GM12878 (cell line): ENCODE results near the gene AMPD3. TPM values are rescaled to one million over a fixed set of nuclear protein-coding genes. Genes with fewer than 3 reads are reported as not detected.

Source experiments
- ATAC-seq: fragments of 200-7000 bp; cut with Tn5 transposase; 3 replicates; pipeline ENCODE4 v1.9.1; 2020; ENCODE audit warnings: mild to moderate bottlenecking, moderate library complexity
- BruUV-seq: library from RNA; stranded (reverse); fragments of 400-500 nt; replicated peaks from 2 replicates; lab custom pipeline; 2021; lab: Mats Ljungman, UMichigan
- CTCF ChIA-PET: fragments of 300-600 bp; sonication (Branson Sonifier 250); formaldehyde crosslinking; extraction: SDS; loops from one replicate; lab custom pipeline; 2021; ENCODE audit warnings: inconsistent platforms; lab: Yijun Ruan, JAX
- POLR2A ChIA-PET: fragments of 350-600 bp; formaldehyde crosslinking; extraction: SDS; loops from one replicate; lab custom pipeline; 2021; ENCODE audit warnings: inconsistent platforms; lab: Charles Lee
- RAD21 ChIA-PET: fragments of 300-600 bp; sonication (Branson Sonifier 250); formaldehyde crosslinking; loops from one replicate; lab custom pipeline; 2023; ENCODE audit warnings: antibody characterized with exemption; ENCODE audit not compliant: unreplicated experiment; lab: Charles Lee
- SMC1A ChIA-PET: fragments of 300-600 bp; sonication (Branson Sonifier 250); formaldehyde crosslinking; loops from one replicate; lab custom pipeline; 2023; ENCODE audit not compliant: unreplicated experiment, uncharacterized antibody; lab: Charles Lee
- DNase-seq: peaks from one replicate; pipeline ENCODE4 v3.0.0-alpha.2; 2011; ENCODE audit warnings: low read depth, low spot score
- FAIRE-seq: peaks from 3 replicates; lab custom pipeline; 2011; peaks lifted over from hg19 to GRCh38; lab: Jason Lieb, UNC
- H2AFZ ChIP-seq: 2 replicates; pipeline ENCODE4 v1.6.0; 2011; ENCODE audit warnings: low read depth, low read length, control low read depth; ENCODE audit not compliant: control insufficient read depth
- H3K27ac ChIP-seq: 2 replicates; pipeline ENCODE4 v1.5.1; 2011; ENCODE audit warnings: control low read depth; ENCODE audit not compliant: control insufficient read depth, insufficient read depth
- H3K27me3 ChIP-seq, 2 experiments: replicated peaks in 1 of 2; 2 replicates each; pipeline versions ENCODE4 v1.6.0 to v1.6.1; 2011; ENCODE audit warnings: low read length in 1 of 2; ENCODE audit not compliant: control insufficient read depth in 2 of 2, insufficient read depth in 2 of 2
- H3K36me3 ChIP-seq, 2 experiments: 2 replicates each; pipeline ENCODE4 v1.5.1; 2011; ENCODE audit warnings: low read length in 1 of 2; ENCODE audit not compliant: control insufficient read depth in 2 of 2, insufficient read depth in 2 of 2
- H3K4me1 ChIP-seq: 2 replicates; pipeline ENCODE4 v1.6.1; 2011; ENCODE audit warnings: mild to moderate bottlenecking, low read length, moderate library complexity, mixed read lengths; ENCODE audit not compliant: control insufficient read depth, insufficient read depth
- H3K4me2 ChIP-seq: 2 replicates; pipeline ENCODE4 v1.6.0; 2011; ENCODE audit warnings: control low read depth; ENCODE audit not compliant: control insufficient read depth, insufficient read depth
- H3K4me3 ChIP-seq: fragments of 200-600 bp; sonication (generic); 2 replicates; pipeline ENCODE4 v1.5.1; 2016
- H3K79me2 ChIP-seq: 2 replicates; pipeline ENCODE4 v1.6.0; 2011; ENCODE audit warnings: low read length; ENCODE audit not compliant: control insufficient read depth, insufficient read depth
- H3K9ac ChIP-seq: 2 replicates; pipeline ENCODE4 v1.8.0; 2011; ENCODE audit warnings: low read length, control low read depth, mixed read lengths; ENCODE audit not compliant: control insufficient read depth, insufficient read depth
- H3K9me3 ChIP-seq: replicated peaks from 3 replicates; pipeline ENCODE4 v1.5.1; 2011; ENCODE audit warnings: mild to moderate bottlenecking, low read length; ENCODE audit not compliant: control insufficient read depth, insufficient read depth
- H4K20me1 ChIP-seq: 2 replicates; pipeline ENCODE4 v1.6.0; 2011; ENCODE audit not compliant: control insufficient read depth, insufficient read depth
- BACH1 ChIP-seq: fragments of 450-650 bp; IDR thresholded peaks from 2 replicates; pipeline ENCODE4 v1.6.1; 2017; ENCODE audit warnings: mild to moderate bottlenecking, borderline replicate concordance
- CBX5 ChIP-seq: sonication (generic); IDR thresholded peaks from 2 replicates; pipeline ENCODE4 v1.6.1; 2016; ENCODE audit warnings: low read depth, moderate library complexity, mild to moderate bottlenecking, inconsistent platforms
- EGR1 ChIP-seq, 2 experiments: IDR thresholded peaks; 1 replicate in 1 of 2; 2 replicates in 1 of 2; pipeline ENCODE4 v1.6.1; 2011 to 2012; ENCODE audit warnings: low read depth in 2 of 2, low read length in 2 of 2, borderline replicate concordance in 1 of 2, mild to moderate bottlenecking in 1 of 2, moderate library complexity in 1 of 2
- ETV6 ChIP-seq, 2 experiments: fragments of 450-650 bp in 1 of 2; IDR thresholded peaks in 1 of 2; conservative IDR thresholded peaks in 1 of 2; 2 replicates each; pipeline ENCODE4 v1.6.1; 2014; ENCODE audit warnings: antibody characterized with exemption in 1 of 2, borderline replicate concordance in 1 of 2, low read depth in 1 of 2, mild to moderate bottlenecking in 1 of 2, moderate library complexity in 1 of 2
- FOXM1 ChIP-seq: IDR thresholded peaks from 2 replicates; pipeline ENCODE4 v1.6.1; 2012; ENCODE audit warnings: low read depth, mild to moderate bottlenecking, inconsistent platforms, low read length, moderate library complexity
- IKZF1 ChIP-seq: fragments of 450-650 bp; conservative IDR thresholded peaks from 2 replicates; pipeline ENCODE4 v1.6.1; 2017; ENCODE audit warnings: antibody characterized with exemption, mild to moderate bottlenecking
- NBN ChIP-seq: fragments of 450-650 bp; IDR thresholded peaks from 2 replicates; pipeline ENCODE4 v1.6.1; 2016
- NFIC ChIP-seq: IDR thresholded peaks from 2 replicates; pipeline ENCODE4 v1.6.1; 2012; ENCODE audit warnings: low read depth, mild to moderate bottlenecking, inconsistent platforms, low read length, moderate library complexity
- PML ChIP-seq: IDR thresholded peaks from 2 replicates; pipeline ENCODE4 v1.6.1; 2012; ENCODE audit warnings: low read length, inconsistent platforms
- POLR2A ChIP-seq: IDR thresholded peaks from 2 replicates; pipeline ENCODE4 v1.6.1; 2011; ENCODE audit warnings: low read depth, mild to moderate bottlenecking, low read length
- RAD51 ChIP-seq: fragments of 450-650 bp; IDR thresholded peaks from 2 replicates; pipeline ENCODE4 v1.6.1; 2016; ENCODE audit warnings: moderate library complexity, mild to moderate bottlenecking, inconsistent platforms
- RB1 ChIP-seq: fragments of 450-650 bp; formaldehyde crosslinking; IDR thresholded peaks from 2 replicates; pipeline ENCODE4 v1.6.1; 2017; ENCODE audit warnings: mild to moderate bottlenecking, borderline replicate concordance
- SRF ChIP-seq, 2 experiments: IDR thresholded peaks; 2 replicates each; pipeline ENCODE4 v1.6.1; 2011; ENCODE audit warnings: low read depth in 2 of 2, low read length in 2 of 2, mild to moderate bottlenecking in 1 of 2, moderate library complexity in 1 of 2
- YBX1 ChIP-seq: fragments of 450-650 bp; IDR thresholded peaks from 2 replicates; pipeline ENCODE4 v1.6.1; 2016; ENCODE audit warnings: antibody characterized with exemption
- WGBS: methylation state at CpG from one replicate; pipeline ENCODE4 v1.1.6; 2016; ENCODE audit warnings: low lambda C conversion rate; ENCODE audit not compliant: insufficient replicate concordance, insufficient coverage; ENCODE audit errors: missing lambda C conversion rate; 5-methylcytosine and 5-hydroxymethylcytosine counted together
- in situ Hi-C: fragments of 300-500 bp; cut with MboI; formaldehyde crosslinking; loops from 9 replicates; pipeline ENCODE4 v1.14.3; 2018; ENCODE audit warnings: mixed read lengths
- intact Hi-C: fragments of 100-400 bp; cut with micrococcal nuclease; formaldehyde crosslinking; loops from one replicate; pipeline ENCODE4 v1.14.2; 2022; ENCODE audit not compliant: unreplicated experiment
- polyA plus RNA-seq, 11 experiments: library from polyadenylated mRNA; depleted of rRNA in 4 of 11; unstranded in 6 of 11; stranded (reverse) in 5 of 11; fragments of >200 nt; fragmentation: Nextera tagmentation in 4 of 11; fragmentation: Illumina TruSeq in 1 of 11; extraction: Ambion mirVana in 4 of 11; extraction: Trizol in 1 of 11; gene quantifications; 1 replicate in 1 of 11; 2 replicates in 10 of 11; pipeline versions ENCODE4 v1.2.1 to v1.2.3, GENCODE V29; 2011 to 2016; ENCODE audit warnings: inconsistent platforms in 2 of 11, missing spikeins in 2 of 11, low read depth in 1 of 11
- total RNA-seq, 4 experiments: library from RNA; depleted of rRNA in 3 of 4; stranded (reverse); fragments of >200 nt in 3 of 4; fragmentation: Illumina TruSeq in 1 of 4; extraction: Trizol in 1 of 4; gene quantifications; 2 replicates each; pipeline versions ENCODE4 v1.2.1 to v1.2.3, GENCODE V29; 2013 to 2021
- TF ChIP-seq, protein P1 (sequence below): fragments of 450-650 bp; IDR thresholded peaks from 2 replicates; pipeline ENCODE4 v1.6.1; 2016; ENCODE audit warnings: mild to moderate bottlenecking
- TF ChIP-seq, protein P2 (sequence below): IDR thresholded peaks from 2 replicates; pipeline ENCODE4 v1.6.1; 2012; ENCODE audit warnings: mild to moderate bottlenecking, low read depth, low read length
- TF ChIP-seq, protein P3 (sequence below): IDR thresholded peaks from 2 replicates; pipeline ENCODE4 v1.6.1; 2011; ENCODE audit warnings: mild to moderate bottlenecking, low read depth, low read length, moderate library complexity; ENCODE audit not compliant: insufficient replicate concordance

The AMPD3 gene
- total and polyA plus RNA-seq, 10 of the 15 experiments (the other 5 are each of a cell fraction or from before 2014, with no cell fraction given), result 5.6 to 28.6 (median 15.9) TPM

DNA sequence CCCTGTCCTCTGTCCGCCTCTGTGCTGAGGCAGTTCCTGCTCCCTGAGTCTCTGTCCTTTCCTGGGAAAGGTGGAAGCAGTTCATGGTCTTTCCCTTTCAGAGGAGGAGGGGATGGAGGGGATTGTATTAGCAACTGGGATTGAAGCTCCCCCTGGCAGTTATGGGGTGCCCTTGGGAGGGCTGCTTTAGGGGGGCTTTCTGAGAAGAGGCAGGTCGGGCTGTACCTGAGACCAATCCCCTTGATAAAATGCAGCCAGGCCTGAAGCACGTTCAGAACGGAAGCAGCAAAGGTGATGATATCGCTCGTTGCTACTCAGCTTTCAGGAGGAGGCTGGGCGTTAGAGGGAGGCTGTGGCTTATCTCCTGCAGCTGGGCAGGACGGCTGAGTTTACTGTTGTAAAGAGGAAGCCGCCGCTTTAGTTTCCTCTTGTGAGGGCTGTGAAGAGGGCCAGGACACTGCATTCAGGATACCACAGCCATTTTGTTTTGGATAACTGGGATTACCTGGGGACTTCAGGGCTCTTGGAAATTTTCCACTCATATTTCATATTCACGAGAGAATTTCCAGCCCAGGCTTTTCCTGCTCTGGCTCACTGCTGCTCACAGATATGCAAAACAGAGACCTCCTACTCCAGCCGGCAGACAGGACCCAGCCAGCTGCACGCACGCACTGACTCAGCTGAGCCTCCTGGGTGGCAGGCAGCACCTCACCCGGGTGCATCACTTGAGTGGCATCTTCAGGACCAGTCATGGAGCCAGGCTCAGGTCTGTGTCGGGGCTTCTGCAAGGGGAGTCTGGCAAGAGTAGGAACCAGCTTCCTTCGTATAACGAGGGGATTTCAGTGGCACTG lies 798 bp downstream of the AMPD3 start:
- 2% methylated on average over 18 of the region's 18 CpGs for WGBS
- TSS peak; percentile 69 for BruUV-seq
- POLR2A ChIA-PET, result interaction anchor here (0.6 to 4.7 kb wide), 6 partner anchors 12 to 353 kb away, joined by 3 to 21 read pairs (median 4); partner anchors contain the start of gene EIF4G2
- peak; percentile 71 for ATAC-seq
- Histone ChIP-seq H3K4me3 (peak overlapping the region; percentile 66), H3K4me2 (peak overlapping the region; percentile 79), H3K9me3 (no peaks in the 10 kb centered on the region), H3K27ac (peak overlapping the region; percentile 59), H3K9ac (peak overlapping the region; percentile 62), H3K27me3 (peaks cover 0 to 2% of the 10 kb centered on the region in 2 experiments; a peak in 3 of 4 replicates), H3K36me3 (no peaks in the 10 kb centered on the region), H3K79me2 (peaks cover 25% of the 10 kb centered on the region), H3K4me1 (peaks cover 51% of the 10 kb centered on the region), H2AFZ (peak overlapping the region; percentile 49), H4K20me1 (no peaks in the 10 kb centered on the region)
- in situ Hi-C loops, result no loop called here
- peak; percentile 43 for DNase-seq
- peak; percentile 77 for FAIRE-seq
- RAD21 ChIA-PET, result interaction anchor here (0.6 to 6.7 kb wide), 14 partner anchors 15 to 198 kb away, joined by 3 to 63 read pairs (median 5); partner anchors contain the start of gene RNF141
- intact Hi-C loops, result loop anchor here (5.0 kb wide), 3 partner anchors 71 to 296 kb away; partner anchors contain the start of genes CTR9 and RNF141
- SMC1A ChIA-PET, result interaction anchor here (1.0 to 6.0 kb wide), 16 partner anchors 10 to 165 kb away, joined by 3 to 44 read pairs (median 6); partner anchors contain the start of gene RNF141
- CTCF ChIA-PET, result interaction anchor here (0.9 to 7.0 kb wide), 12 partner anchors 9 to 204 kb away, joined by 4 to 69 read pairs (median 6); partner anchors contain the start of gene RNF141
- TF ChIP-seq ETV6 (conservative IDR thresholded peaks at IDR 0.05 in 1 of 2, IDR thresholded peaks at IDR 0.05 in 1 of 2; ENCODE audit: borderline replicate concordance in 1 of 2, low read depth in 1 of 2), result peak in 1 of 2 experiments; percentile 70; a peak in 1 of 4 replicates
- peak; percentile 83 for TF ChIP-seq IKZF1
- no peak for TF ChIP-seq RAD51
- peak; percentile 38; the same call in 1 of the 2 replicates for TF ChIP-seq FOXM1
- TF ChIP-seq POLR2A, result peak; percentile 59
- 0 out of 3 replicates have a peak, but pooled peaks of 1 of the 2 experiments have one; percentile 8 for TF ChIP-seq EGR1 (IDR thresholded peaks at IDR 0.05; ENCODE audit: borderline replicate concordance in 1 of 2, low read depth in 2 of 2, low read length in 2 of 2)
- TF ChIP-seq BACH1, result no peak
- TF ChIP-seq, protein P1, sequence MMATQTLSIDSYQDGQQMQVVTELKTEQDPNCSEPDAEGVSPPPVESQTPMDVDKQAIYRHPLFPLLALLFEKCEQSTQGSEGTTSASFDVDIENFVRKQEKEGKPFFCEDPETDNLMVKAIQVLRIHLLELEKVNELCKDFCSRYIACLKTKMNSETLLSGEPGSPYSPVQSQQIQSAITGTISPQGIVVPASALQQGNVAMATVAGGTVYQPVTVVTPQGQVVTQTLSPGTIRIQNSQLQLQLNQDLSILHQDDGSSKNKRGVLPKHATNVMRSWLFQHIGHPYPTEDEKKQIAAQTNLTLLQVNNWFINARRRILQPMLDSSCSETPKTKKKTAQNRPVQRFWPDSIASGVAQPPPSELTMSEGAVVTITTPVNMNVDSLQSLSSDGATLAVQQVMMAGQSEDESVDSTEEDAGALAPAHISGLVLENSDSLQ, result peak; percentile 91
- TF ChIP-seq YBX1, result no peak
- no peak for TF ChIP-seq RB1
- TF ChIP-seq PML, result no peak
- 0 out of 4 replicates have a peak, but pooled peaks of 1 of the 2 experiments have one; percentile 2 for TF ChIP-seq SRF (IDR thresholded peaks at IDR 0.05; ENCODE audit: low read depth in 2 of 2, low read length in 2 of 2)
- TF ChIP-seq CBX5, result no peak
- TF ChIP-seq, protein P2, sequence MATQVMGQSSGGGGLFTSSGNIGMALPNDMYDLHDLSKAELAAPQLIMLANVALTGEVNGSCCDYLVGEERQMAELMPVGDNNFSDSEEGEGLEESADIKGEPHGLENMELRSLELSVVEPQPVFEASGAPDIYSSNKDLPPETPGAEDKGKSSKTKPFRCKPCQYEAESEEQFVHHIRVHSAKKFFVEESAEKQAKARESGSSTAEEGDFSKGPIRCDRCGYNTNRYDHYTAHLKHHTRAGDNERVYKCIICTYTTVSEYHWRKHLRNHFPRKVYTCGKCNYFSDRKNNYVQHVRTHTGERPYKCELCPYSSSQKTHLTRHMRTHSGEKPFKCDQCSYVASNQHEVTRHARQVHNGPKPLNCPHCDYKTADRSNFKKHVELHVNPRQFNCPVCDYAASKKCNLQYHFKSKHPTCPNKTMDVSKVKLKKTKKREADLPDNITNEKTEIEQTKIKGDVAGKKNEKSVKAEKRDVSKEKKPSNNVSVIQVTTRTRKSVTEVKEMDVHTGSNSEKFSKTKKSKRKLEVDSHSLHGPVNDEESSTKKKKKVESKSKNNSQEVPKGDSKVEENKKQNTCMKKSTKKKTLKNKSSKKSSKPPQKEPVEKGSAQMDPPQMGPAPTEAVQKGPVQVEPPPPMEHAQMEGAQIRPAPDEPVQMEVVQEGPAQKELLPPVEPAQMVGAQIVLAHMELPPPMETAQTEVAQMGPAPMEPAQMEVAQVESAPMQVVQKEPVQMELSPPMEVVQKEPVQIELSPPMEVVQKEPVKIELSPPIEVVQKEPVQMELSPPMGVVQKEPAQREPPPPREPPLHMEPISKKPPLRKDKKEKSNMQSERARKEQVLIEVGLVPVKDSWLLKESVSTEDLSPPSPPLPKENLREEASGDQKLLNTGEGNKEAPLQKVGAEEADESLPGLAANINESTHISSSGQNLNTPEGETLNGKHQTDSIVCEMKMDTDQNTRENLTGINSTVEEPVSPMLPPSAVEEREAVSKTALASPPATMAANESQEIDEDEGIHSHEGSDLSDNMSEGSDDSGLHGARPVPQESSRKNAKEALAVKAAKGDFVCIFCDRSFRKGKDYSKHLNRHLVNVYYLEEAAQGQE, result no peak
- TF ChIP-seq, protein P3, sequence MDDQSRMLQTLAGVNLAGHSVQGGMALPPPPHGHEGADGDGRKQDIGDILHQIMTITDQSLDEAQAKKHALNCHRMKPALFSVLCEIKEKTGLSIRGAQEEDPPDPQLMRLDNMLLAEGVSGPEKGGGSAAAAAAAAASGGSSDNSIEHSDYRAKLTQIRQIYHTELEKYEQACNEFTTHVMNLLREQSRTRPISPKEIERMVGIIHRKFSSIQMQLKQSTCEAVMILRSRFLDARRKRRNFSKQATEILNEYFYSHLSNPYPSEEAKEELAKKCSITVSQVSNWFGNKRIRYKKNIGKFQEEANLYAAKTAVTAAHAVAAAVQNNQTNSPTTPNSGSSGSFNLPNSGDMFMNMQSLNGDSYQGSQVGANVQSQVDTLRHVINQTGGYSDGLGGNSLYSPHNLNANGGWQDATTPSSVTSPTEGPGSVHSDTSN, result peak; percentile 86
- 0 out of 2 replicates have a peak, but pooled peaks have one; percentile 30 for TF ChIP-seq NBN
- peak; percentile 56; the same call in 1 of the 2 replicates for TF ChIP-seq NFIC
